T-helper 17 cell (primary cell): ENCODE results near the gene MICAL3. TPM values are rescaled to one million over a fixed set of nuclear protein-coding genes. Genes with fewer than 3 reads are reported as not detected.
"Not testable (repeated sequence)": the region's sequence is repeated elsewhere in the genome, so short reads cannot be mapped to it uniquely, and the experiment has no call there.

ENCODE experiments used
- ATAC-seq: fragments of 150-1000 bp; cut with Tn5 transposase; 2 replicates; pipeline ENCODE4 v1.10.0; 2021; ENCODE audit warnings: mild to moderate bottlenecking, moderate library complexity
- DNase-seq, 3 donors: peaks; one replicate each; pipeline versions ENCODE4 v3.0.0 to v3.0.0-alpha.2; 2020 to 2021
- H3K9me3 ChIP-seq: one replicate; pipeline ENCODE4 v1.7.0; 2013; ENCODE audit warnings: low read length, mild to moderate bottlenecking; ENCODE audit not compliant: control insufficient read depth, poor library complexity, severe bottlenecking
- H3K27ac Mint-ChIP-seq: one replicate; pipeline ENCODE4 v1.8.0; 2022; ENCODE audit warnings: mild to moderate bottlenecking, moderate library complexity, mixed read lengths
- H3K27me3 Mint-ChIP-seq: one replicate; pipeline ENCODE4 v1.8.0; 2022; ENCODE audit warnings: mixed read lengths
- H3K36me3 Mint-ChIP-seq: one replicate; pipeline ENCODE4 v1.8.0; 2022; ENCODE audit warnings: low read depth, mixed read lengths
- H3K4me1 Mint-ChIP-seq: one replicate; pipeline ENCODE4 v1.8.0; 2022; ENCODE audit warnings: mild to moderate bottlenecking, mixed read lengths
- H3K4me3 Mint-ChIP-seq: one replicate; pipeline ENCODE4 v1.8.0; 2022; ENCODE audit warnings: mild to moderate bottlenecking, moderate library complexity, mixed read lengths
- total RNA-seq, 4 donors: library from RNA in 2 of 4; stranded (reverse) in 2 of 4; gene quantifications; one replicate each; pipeline ENCODE4 v1.2.3 and lab custom pipeline; 2022 to 2026

Gene MICAL3
- total RNA-seq, 2 donors from 2014 or later: 28.9 to 37.0 TPM

GRCh38 chr22:17994424-17995108, 29.8 kb downstream of the MICAL3 start:
- Mint-ChIP-seq H3K4me1 (peaks cover 40% of the 10 kb centered on the region), H3K27ac (peak overlapping the region; percentile 96), H3K36me3 (no peaks in the 10 kb centered on the region), H3K27me3 (no peaks in the 10 kb centered on the region), H3K4me3 (peak overlapping the region; percentile 33)
- ATAC-seq: no peak
- no peaks in the 10 kb centered on the region for H3K9me3 ChIP-seq
- DNase-seq: no peak

DNA sequence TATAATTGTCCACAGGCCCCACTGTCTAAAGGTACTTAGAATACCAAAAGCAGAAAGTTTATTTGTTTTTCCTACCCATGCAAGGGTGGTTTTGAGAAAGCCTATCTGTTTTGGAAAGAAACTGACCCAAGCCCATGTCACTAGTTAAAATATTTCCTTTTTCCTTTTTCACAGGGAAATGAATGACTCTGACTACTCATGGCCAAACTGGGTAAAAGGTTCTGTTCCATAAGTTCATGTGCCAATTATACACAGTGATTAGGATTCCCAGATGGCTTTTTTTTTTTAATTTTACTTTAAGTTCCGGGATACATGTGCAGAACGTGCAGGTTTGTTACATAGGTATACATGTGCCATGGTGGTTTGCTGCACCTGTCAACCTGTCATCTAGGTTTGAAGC, 31.4 kb downstream of the MICAL3 start:
- not testable (repeated sequence) for ATAC-seq, DNase-seq, H3K9me3 ChIP-seq, H3K36me3 Mint-ChIP-seq, H3K4me3 Mint-ChIP-seq, H3K27me3 Mint-ChIP-seq
- peak overlapping the region; percentile 96 for H3K27ac Mint-ChIP-seq
- H3K4me1 Mint-ChIP-seq: peaks cover 36% of the 10 kb centered on the region

DNA sequence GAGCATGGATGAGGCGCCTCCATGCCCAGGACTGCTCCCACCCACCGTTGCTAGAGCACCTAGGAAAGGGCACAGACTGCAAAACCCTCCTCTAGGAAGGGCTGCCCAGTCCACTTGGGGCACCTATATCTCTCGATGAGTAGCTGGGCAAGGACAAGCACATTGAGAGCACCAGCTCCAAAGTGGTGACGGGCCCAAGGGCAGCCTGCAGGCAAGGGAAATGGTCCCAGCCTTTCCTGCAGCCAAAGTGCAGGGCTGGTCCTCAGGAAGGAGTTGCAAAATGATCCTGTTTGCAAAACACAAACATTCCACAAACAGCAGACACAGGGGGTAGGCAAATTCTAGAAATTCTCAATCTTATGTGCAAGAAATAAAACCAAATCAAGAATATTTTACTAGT, 32.4 kb downstream of the MICAL3 start:
- H3K9me3 ChIP-seq, DNase-seq, ATAC-seq, H3K36me3 Mint-ChIP-seq, H3K4me3 Mint-ChIP-seq, H3K27me3 Mint-ChIP-seq: not testable (repeated sequence)
- Mint-ChIP-seq H3K4me1 (peaks cover 29% of the 10 kb centered on the region), H3K27ac (peak overlapping the region; percentile 37)

GRCh38 chr22:17990942-17991341, 33.4 kb downstream of the MICAL3 start:
- peaks cover 29% of the 10 kb centered on the region for H3K4me1 Mint-ChIP-seq
- no peaks in the 10 kb centered on the region for H3K36me3 Mint-ChIP-seq
- no peak overlapping the region for H3K4me3 Mint-ChIP-seq
- H3K27me3 Mint-ChIP-seq: no peaks in the 10 kb centered on the region
- no peak for DNase-seq
- no peaks in the 10 kb centered on the region for H3K9me3 ChIP-seq
- no peak for ATAC-seq
- peak overlapping the region; percentile 37 for H3K27ac Mint-ChIP-seq

DNA sequence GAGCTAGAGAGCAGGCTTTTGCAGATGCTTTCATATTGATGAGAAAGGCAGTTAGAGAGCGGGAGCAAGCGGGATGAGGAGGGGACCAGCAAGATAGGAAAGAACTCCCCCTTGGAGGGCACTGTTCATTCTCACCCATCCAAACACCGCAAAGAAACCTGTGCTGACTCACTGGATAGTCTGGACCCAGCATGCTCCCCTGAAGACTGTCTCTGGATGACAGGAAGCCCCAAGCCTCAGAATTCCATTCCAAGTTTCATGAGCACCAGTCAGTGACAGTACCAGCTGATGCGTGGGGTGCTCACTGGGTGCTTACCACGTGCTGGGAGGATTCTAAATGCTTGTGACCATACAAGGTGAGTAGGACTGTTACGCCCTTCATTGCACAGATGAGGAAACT, 34.2 kb downstream of the MICAL3 start:
- no peaks in the 10 kb centered on the region for H3K36me3 Mint-ChIP-seq
- peaks cover 32% of the 10 kb centered on the region for H3K4me1 Mint-ChIP-seq
- H3K4me3 Mint-ChIP-seq: no peak overlapping the region
- no peaks in the 10 kb centered on the region for H3K9me3 ChIP-seq
- no peak for ATAC-seq
- no peak for DNase-seq
- H3K27ac Mint-ChIP-seq: peak overlapping the region; percentile 81
- no peaks in the 10 kb centered on the region for H3K27me3 Mint-ChIP-seq

GRCh38 chr22:17988800-17989513, 35.4 kb downstream of the MICAL3 start:
- DNase-seq (no peak), ATAC-seq (no peak)
- peaks cover 33% of the 10 kb centered on the region for H3K4me1 Mint-ChIP-seq
- H3K36me3 Mint-ChIP-seq: no peaks in the 10 kb centered on the region
- no peaks in the 10 kb centered on the region for H3K9me3 ChIP-seq
- no peaks in the 10 kb centered on the region for H3K27me3 Mint-ChIP-seq
- peak overlapping the region; percentile 81 for H3K27ac Mint-ChIP-seq
- no peak overlapping the region for H3K4me3 Mint-ChIP-seq

DNA sequence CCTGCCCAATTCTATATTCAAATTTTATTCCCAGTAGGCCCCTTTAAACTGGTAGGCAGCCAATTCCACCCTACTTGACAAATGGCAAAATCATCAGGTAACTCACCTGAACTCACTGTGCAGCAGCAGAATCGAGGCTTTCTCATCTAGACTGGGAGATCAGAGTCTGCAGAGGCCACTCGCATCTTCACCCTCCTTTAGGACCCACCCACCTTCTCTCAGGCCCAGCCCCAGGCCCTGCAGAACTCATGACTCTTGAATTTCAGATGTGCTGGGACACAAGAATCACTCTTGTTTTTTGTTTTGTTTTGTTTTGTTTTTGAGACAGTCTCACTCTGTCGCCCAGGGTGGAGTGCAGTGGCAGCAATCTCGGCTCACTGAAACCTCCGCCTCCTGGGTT, 38.8 kb downstream of the MICAL3 start:
- Mint-ChIP-seq H3K4me3 (peak overlapping the region; percentile 66), H3K27ac (peak overlapping the region; percentile 19), H3K36me3 (no peaks in the 10 kb centered on the region), H3K4me1 (peaks cover 41% of the 10 kb centered on the region), H3K27me3 (no peaks in the 10 kb centered on the region)
- DNase-seq (no peak), ATAC-seq (no peak)
- H3K9me3 ChIP-seq: no peaks in the 10 kb centered on the region

- DNase-seq, H3K9me3 ChIP-seq, H3K4me3 Mint-ChIP-seq, H3K36me3 Mint-ChIP-seq, H3K27me3 Mint-ChIP-seq, ATAC-seq: not testable (repeated sequence)
- H3K27ac Mint-ChIP-seq: peak overlapping the region; percentile 19
- peaks cover 47% of the 10 kb centered on the region for H3K4me1 Mint-ChIP-seq
Measured at GRCh38 chr22:17985071-17985470, 39.3 kb downstream of the MICAL3 start.

DNA sequence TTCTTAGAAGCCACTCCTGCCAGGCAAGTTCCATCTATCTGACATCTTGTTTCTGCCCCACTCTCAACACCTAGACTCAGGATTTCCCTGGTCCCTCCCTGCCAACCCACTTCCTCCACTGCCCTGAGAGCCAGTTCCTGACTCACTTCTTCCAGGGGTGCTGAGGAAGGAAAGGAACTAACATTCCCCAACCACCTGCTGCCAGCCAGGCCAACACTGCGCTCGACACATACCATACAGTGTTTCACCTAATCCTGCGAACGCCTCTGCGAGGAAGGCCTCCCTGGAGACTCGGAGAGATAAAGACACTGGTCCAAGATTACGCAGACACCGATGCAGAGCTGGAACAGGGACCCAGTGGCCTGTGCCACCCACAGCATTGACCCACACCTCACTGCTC, 40.2 kb downstream of the MICAL3 start:
- H3K36me3 Mint-ChIP-seq: no peaks in the 10 kb centered on the region
- peaks cover 42% of the 10 kb centered on the region for H3K4me1 Mint-ChIP-seq
- ATAC-seq (no peak), DNase-seq (no peak)
- no peak overlapping the region for H3K27ac Mint-ChIP-seq
- no peak overlapping the region for H3K4me3 Mint-ChIP-seq
- H3K9me3 ChIP-seq: no peaks in the 10 kb centered on the region
- H3K27me3 Mint-ChIP-seq: no peaks in the 10 kb centered on the region

DNA sequence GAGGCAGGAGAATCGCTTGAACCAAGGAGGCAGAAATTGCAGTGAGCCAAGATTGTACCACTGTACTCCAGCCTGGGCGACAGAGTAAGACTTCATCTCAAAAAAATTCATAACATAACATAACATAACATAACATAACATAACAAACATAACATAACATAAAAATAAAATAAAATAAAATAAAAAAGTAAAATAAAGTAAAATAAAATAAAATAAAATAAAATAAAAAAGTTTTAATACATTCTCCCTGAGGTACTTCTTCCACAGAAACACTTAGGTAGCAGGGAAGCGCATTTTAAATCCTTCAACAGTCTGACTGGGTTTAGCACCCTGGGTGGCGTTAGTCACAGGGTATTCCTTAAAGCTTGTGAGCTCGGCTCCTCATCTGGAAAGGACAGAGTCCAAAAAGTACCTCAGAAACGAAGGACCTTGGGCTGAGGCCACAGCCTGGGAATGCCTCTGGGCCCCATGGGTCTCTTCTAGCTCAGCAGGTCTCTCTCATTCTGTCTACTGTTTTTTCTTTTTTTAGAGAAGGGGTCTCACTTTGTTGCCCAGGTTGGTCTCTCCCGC, 41.7 kb downstream of the MICAL3 start:
- ATAC-seq: no peak
- Mint-ChIP-seq H3K27ac (peak overlapping the region; percentile 63), H3K4me3 (no peak overlapping the region), H3K36me3 (no peaks in the 10 kb centered on the region), H3K4me1 (peaks cover 42% of the 10 kb centered on the region), H3K27me3 (no peaks in the 10 kb centered on the region)
- DNase-seq: no peak
- H3K9me3 ChIP-seq: no peaks in the 10 kb centered on the region

DNA sequence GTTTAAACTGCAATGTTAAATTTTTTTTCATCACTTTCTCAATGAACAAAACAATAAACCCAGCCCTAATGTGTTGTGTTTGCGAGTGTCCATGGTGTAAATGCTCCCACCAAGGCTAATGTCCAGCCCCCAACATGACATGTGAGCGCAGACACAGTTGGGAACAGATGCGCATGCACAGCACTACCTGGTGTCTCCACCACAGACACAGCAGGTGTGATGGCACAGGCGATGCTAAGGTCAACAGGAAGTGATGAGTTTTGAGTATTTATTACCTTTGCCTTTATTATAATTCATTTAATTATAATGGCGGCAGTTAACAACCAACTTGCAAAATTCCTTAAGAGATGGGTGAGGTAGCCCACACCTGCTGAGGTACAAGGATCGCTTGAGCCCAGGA, 42.9 kb downstream of the MICAL3 start:
- ATAC-seq (no peak), DNase-seq (no peak)
- peak overlapping the region; percentile 21 for H3K4me3 Mint-ChIP-seq
- H3K27ac Mint-ChIP-seq: peak overlapping the region; percentile 79
- peaks cover 38% of the 10 kb centered on the region for H3K4me1 Mint-ChIP-seq
- no peaks in the 10 kb centered on the region for H3K9me3 ChIP-seq
- H3K36me3 Mint-ChIP-seq: no peaks in the 10 kb centered on the region
- H3K27me3 Mint-ChIP-seq: no peaks in the 10 kb centered on the region

DNA sequence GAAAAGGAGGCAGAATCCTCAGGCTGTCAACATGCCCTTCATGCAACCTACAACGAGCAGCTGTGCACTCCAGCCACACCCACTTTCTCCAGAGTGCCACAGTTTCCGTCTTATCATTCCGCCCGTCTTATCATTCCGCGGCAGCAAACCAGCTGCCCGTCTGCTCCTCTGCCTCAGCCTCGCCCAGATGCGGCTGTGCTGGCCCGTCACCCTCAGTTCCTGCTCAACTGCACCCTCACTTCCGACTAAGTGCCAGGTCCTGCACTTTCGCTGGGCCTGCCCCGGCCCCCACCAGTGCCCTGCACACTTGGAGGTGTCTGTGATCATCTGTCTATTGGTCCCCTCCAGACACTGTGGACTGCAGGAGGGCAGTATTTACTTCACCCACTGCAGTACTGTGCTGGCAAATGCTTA, 43.7 kb downstream of the MICAL3 start:
- H3K4me1 Mint-ChIP-seq: peaks cover 38% of the 10 kb centered on the region
- no peaks in the 10 kb centered on the region for H3K27me3 Mint-ChIP-seq
- no peaks in the 10 kb centered on the region for H3K36me3 Mint-ChIP-seq
- H3K4me3 Mint-ChIP-seq: peak overlapping the region; percentile 93
- ATAC-seq (peak; percentile 81), DNase-seq (peak in 2 of 3 donors; percentile 15 to 20)
- H3K27ac Mint-ChIP-seq: peak overlapping the region; percentile 79
- no peaks in the 10 kb centered on the region for H3K9me3 ChIP-seq

DNA sequence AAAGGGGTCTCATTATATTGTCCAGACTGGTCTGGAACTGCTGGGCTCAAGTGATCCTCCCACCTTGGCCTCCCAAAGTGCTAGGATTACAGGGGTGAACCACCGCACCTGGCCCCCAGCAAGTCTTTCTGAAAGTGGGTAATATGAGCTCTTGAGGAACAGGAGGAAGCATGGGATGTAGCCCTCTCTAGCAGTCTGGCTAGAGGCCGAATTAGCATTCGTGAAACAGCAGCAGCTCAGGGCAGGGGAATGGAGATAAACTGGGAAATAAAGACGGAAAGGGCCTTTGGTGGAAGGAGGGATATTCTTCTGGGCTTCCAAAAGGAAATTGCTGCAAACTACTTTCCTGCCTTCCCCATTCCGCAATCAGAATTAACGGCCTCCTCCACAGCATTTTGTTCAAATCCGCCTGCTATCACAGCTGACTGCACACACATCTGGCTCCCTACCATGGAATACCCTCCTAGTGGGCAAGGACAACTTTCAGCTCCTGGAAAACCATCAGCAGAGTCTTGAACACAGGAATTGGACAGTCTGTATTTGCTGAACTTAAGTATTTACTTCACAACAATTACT, 44.3 kb downstream of the MICAL3 start:
- DNase-seq (no peak), ATAC-seq (no peak)
- Mint-ChIP-seq H3K4me1 (peaks cover 34% of the 10 kb centered on the region), H3K4me3 (peak overlapping the region; percentile 93), H3K27ac (peak overlapping the region; percentile 79), H3K36me3 (no peaks in the 10 kb centered on the region), H3K27me3 (no peaks in the 10 kb centered on the region)
- H3K9me3 ChIP-seq: no peaks in the 10 kb centered on the region
